Measurements from ENCODE around the gene TSPAN11. TPM values are rescaled to one million over a fixed set of nuclear protein-coding genes. Genes with fewer than 3 reads are reported as not detected.
"Not testable (repeated sequence)": the region's sequence is repeated elsewhere in the genome, so short reads cannot be mapped to it uniquely, and the experiment has no call there.

Gene TSPAN11
- 7.7 and 11.4 TPM in 2 replicates for total RNA-seq

- peak; percentile 61 for DNase-seq
Measured at GRCh38 chr12:30926243-30927221, at the start of gene TSPAN11. Gene TSPAN11 (plus strand): TSS chr12:30926748. CDS start chr12:30953992, 27,244 bp downstream.

GRCh38 chr12:30877105-30877875 is 49.3 kb upstream of the TSPAN11 start:
- DNase-seq = no peak

- DNase-seq = no peak
Measured at GRCh38 chr12:30878024-30878423, 48.5 kb upstream of the TSPAN11 start.

- DNase-seq = peak; percentile 2
Measured at GRCh38 chr12:30880061-30880460, 46.5 kb upstream of the TSPAN11 start.

GRCh38 chr12:30880813-30881212 is 45.7 kb upstream of the TSPAN11 start:
- DNase-seq = no peak

GRCh38 chr12:30882706-30883105 is 43.8 kb upstream of the TSPAN11 start:
- DNase-seq = peak; percentile 58

GRCh38 chr12:30884799-30885198 is 41.7 kb upstream of the TSPAN11 start:
- no peak for DNase-seq

- no peak for DNase-seq
Measured at GRCh38 chr12:30885321-30885720, 41.2 kb upstream of the TSPAN11 start.

GRCh38 chr12:30887226-30887625 is 39.3 kb upstream of the TSPAN11 start:
- DNase-seq = no peak

GRCh38 chr12:30888241-30888640 is 38.3 kb upstream of the TSPAN11 start:
- no peak for DNase-seq

- not testable (repeated sequence) for DNase-seq
Measured at GRCh38 chr12:30894531-30894930, 32.0 kb upstream of the TSPAN11 start.

GRCh38 chr12:30896461-30896860 is 30.1 kb upstream of the TSPAN11 start:
- no peak for DNase-seq

- DNase-seq = no peak
Measured at GRCh38 chr12:30898846-30899245, 27.7 kb upstream of the TSPAN11 start.

GRCh38 chr12:30900351-30900750 is 26.2 kb upstream of the TSPAN11 start:
- DNase-seq = no peak

- no peak for DNase-seq
Measured at GRCh38 chr12:30902001-30902400, 24.5 kb upstream of the TSPAN11 start.

GRCh38 chr12:30902596-30902995 is 24.0 kb upstream of the TSPAN11 start:
- no peak for DNase-seq

GRCh38 chr12:30905463-30906009 is 21.0 kb upstream of the TSPAN11 start:
- DNase-seq = no peak

- DNase-seq = no peak
Measured at GRCh38 chr12:30908076-30908721, 18.3 kb upstream of the TSPAN11 start.

- DNase-seq = peak; percentile 4
Measured at GRCh38 chr12:30908722-30909348, 17.7 kb upstream of the TSPAN11 start.

- no peak for DNase-seq
Measured at GRCh38 chr12:30909349-30910037, 17.1 kb upstream of the TSPAN11 start.

GRCh38 chr12:30910038-30910350 is 16.6 kb upstream of the TSPAN11 start:
- no peak for DNase-seq

GRCh38 chr12:30911207-30911606 is 15.3 kb upstream of the TSPAN11 start:
- no peak for DNase-seq
